GM08714 (cell line): ENCODE measurements around the gene NMT1.

ENCODE experiments used
- H3K4me3 ChIP-seq: fragments of 200-500 bp; sonication (Bioruptor generic); 2 replicates; pipeline ENCODE4 v1.5.1; 2014; ENCODE audit warnings: mild to moderate bottlenecking, low read length, inconsistent platforms
- ZNF274 ChIP-seq: IDR thresholded peaks from 2 replicates; pipeline ENCODE4 v1.6.1; 2012; ENCODE audit warnings: mild to moderate bottlenecking, low read depth, low read length

NMT1 gene

GRCh38 chr17:45110676-45111611 is 49.8 kb downstream of the NMT1 start:
- TF ChIP-seq ZNF274: no peak
- H3K4me3 ChIP-seq: no peak overlapping the region

DNA sequence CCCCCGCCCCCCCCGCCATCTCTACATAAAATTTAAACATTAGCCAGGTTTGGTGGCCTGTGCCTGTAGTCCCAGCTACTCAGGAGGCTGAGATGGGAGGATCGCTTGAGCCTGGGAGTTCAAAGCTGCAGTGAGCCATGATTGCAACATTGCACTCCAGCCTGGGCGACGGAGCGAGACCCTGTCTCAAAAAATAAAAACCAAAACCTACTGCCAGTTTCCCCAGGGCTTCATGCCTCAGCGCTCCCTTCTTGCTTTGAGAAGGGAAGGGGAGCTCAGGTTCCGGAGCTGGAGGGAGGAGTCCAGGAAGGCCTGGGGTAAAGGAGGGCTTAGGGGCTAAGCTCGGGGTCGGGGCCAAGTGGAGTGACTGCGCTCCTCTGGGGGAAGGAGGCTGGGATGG is 50.7 kb downstream of the NMT1 start:
- TF ChIP-seq ZNF274: no peak

DNA sequence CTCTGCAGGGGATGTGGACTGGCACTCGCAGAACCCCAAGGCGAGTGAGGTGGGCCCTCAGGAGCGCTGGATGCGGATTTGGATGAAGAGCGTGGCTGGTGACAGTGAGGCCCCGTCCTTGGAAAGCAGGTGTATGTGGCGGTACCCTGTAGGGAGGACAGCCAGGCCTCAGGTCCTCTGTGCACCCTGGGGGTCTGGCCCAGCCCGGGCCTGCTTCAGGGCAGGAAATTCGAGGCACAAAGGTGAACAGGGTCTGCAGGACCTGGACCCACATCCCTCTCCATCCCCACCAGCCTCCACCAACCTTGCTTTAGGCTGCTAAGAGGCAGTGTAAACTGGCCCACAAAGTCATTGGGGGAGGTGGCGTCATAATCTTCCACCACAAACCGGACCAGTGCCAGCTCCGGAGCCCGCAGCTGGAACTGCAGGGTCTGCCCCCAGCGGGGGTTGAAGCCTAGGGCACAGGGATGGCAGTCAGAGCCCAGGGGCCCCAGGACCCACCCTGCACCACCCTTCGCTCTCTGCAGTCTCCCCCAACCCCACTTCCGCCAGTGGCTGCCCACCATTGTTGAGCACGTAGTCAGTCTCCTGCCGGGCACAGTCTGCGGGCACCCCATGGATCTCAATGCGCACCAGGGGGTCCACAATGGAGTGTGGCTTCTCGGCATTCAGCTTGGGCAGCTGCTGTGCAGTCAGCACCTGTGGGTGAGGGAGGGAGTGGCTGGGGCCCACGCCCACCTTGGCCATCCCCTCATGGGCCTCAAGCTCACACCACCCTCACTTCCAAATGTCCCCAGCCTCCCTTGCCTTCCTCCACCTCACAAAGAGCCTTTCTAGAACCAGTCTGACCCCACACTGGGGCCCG is 51.7 kb downstream of the NMT1 start:
- TF ChIP-seq ZNF274: no peak

More for the DNA sequence above, 50.7 kb downstream of the NMT1 start:
- no peak overlapping the region for H3K4me3 ChIP-seq

DNA sequence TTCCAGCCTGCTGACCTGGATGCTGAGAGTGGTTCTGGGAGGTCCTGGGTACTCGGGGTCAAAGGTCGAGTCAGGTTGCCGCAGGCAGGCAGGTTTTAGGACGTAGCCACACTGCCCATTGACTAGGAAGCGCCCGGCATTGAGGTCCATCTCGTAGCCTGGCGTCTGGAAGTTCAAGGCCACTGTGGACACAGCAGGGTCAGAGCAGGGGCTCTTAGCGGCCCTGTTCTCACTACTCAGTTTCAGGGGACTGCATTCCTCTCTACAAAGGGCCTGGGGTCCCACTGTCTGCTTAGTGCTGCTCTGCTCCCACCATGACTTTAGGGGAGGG is 52.3 kb downstream of the NMT1 start:
- H3K4me3 ChIP-seq: no peak overlapping the region
- TF ChIP-seq ZNF274: no peak

More for the DNA sequence above, 51.7 kb downstream of the NMT1 start:
- H3K4me3 ChIP-seq: no peak overlapping the region

GRCh38 chr17:45114117-45114932 is 53.2 kb downstream of the NMT1 start:
- H3K4me3 ChIP-seq: no peak overlapping the region
- TF ChIP-seq ZNF274: no peak

GRCh38 chr17:45115015-45115625 is 54.0 kb downstream of the NMT1 start:
- no peak for TF ChIP-seq ZNF274
- H3K4me3 ChIP-seq: no peak overlapping the region

GRCh38 chr17:45115871-45116270 is 54.8 kb downstream of the NMT1 start:
- H3K4me3 ChIP-seq: no peak overlapping the region
- TF ChIP-seq ZNF274: no peak

DNA sequence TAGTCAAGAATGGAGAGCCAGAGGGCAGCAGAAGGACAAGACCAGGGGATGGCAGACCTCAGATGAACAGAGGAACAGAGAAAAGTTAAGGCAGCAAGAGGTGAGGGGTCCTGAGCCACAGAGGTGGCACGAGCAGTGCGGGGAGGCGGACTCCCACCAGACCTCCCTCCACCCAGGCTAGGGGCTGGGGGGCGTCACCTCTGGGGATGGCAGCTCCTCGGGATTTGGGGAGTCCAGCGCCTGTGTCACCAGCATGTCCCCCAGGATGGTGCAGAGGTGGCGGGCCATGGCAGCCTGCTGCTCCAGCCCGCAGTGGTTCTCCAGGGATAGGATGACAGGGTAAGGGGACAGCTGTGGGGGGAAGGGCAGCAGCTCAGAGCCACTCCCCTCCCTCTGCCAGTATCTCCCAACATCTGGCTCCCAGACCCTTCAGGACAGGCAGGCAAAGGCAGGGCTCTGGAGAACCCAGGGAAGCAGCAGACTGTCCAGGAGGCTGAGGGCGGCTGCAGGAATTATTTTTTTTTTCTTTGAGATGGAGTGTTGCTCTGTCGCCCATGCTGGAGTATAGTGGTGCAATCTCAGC is 55.4 kb downstream of the NMT1 start:
- no peak for TF ChIP-seq ZNF274
- no peak overlapping the region for H3K4me3 ChIP-seq

- H3K4me3 ChIP-seq: no peak overlapping the region
- TF ChIP-seq ZNF274: no peak
Measured at GRCh38 chr17:45117334-45117733, 56.2 kb downstream of the NMT1 start.

GRCh38 chr17:45117848-45118646 is 56.9 kb downstream of the NMT1 start:
- no peak for TF ChIP-seq ZNF274
- H3K4me3 ChIP-seq: no peak overlapping the region

DNA sequence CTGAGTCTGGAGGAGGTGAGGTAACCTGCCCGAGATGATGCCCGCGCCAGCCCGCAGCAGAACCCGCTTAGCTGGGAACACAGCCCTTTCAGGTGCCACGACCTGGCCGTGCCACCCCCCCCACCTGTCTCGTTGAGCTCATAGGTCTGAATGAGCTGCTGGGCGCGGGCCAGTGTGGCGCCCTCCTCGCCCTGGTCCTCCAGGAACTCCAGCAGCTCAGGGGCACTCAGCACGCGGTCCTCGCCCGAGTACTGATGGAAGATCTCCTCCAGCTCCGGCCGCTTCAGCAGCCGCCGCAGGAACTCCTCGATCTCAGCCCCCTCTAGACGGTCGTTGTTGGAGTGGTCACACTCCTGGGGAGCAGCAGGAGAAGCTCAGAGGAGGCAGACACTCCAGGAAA is 57.6 kb downstream of the NMT1 start:
- no peak overlapping the region for H3K4me3 ChIP-seq
- TF ChIP-seq ZNF274: no peak

- no peak for TF ChIP-seq ZNF274
- no peak overlapping the region for H3K4me3 ChIP-seq
Measured at GRCh38 chr17:45119964-45120363, 58.8 kb downstream of the NMT1 start.
